HG02763 (cell line): ENCODE data around the gene PBLD.
A peak's percentile ranks its signal among the peaks of the same experiment; 100 is the strongest.

Experiments
- ATAC-seq: cut with Tn5 transposase; IDR thresholded peaks from one replicate; pipeline ENCODE4 v1.9.1; 2021; ENCODE audit warnings: mild to moderate bottlenecking, moderate library complexity; ENCODE audit not compliant: unreplicated experiment

Gene PBLD

DNA sequence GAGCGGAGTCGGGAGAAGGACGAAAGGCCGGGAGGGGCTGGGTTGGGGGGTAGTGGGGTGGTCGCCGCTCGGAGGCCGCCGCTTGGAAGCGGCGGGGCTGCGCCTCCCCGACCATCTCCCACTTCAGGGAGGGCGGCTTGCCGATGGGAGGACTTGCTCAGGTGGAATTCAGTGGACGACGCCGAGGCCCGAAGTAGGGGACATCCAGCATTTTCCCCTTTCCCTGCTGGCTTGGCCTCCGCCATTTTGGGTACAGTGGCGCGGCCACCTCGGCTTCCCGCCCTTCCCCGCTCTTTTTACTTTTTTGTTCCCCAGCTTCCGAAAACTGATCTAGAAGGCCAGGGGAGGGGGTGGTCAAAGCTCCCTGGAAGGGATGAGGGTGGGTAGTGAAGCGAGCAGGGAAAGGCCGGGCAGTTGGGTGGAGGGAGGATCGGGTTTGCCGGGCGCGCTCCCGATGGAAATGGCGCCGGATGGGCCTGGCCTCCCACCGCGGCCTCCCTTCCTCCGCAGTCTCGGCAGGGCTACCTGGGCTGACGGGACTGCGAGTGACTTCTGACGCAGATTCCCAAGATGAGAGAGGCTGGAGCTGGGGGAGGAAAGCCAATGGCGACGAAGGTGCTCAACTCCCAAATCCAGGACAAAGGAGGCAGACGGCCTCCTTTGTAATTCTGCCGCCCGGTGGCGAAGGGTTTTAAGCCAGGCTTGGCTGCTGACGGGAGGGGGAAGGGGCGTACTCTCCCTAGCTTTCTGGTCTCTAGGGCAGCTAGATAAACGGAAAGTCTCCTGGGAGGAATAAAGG is at the start of gene PBLD:
Gene PBLD (minus strand): TSS at position 670 of the 799 bp plus-strand sequence. CDS start 26,084 bp downstream, outside the sequence.
- peak; percentile 12 for ATAC-seq

DNA sequence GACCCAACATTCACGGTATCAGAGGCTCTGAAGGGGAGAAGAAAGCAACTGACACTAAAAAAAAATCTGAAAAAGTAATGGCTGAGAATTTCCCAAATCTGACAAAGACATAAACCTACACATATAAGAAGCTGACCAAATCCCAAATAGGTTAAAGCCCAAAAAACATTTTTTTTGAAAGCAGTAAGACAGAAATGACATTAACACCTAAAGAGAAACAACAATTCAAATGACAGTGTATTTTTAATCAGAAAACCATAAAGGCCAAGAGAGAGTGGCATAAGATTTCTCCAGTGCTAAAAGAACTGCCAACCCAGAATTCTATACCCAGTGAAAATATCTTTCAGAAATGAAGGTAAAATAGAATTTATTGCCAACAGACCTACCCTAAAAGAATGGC is 38.9 kb upstream of the PBLD start:
- no peak for ATAC-seq

DNA sequence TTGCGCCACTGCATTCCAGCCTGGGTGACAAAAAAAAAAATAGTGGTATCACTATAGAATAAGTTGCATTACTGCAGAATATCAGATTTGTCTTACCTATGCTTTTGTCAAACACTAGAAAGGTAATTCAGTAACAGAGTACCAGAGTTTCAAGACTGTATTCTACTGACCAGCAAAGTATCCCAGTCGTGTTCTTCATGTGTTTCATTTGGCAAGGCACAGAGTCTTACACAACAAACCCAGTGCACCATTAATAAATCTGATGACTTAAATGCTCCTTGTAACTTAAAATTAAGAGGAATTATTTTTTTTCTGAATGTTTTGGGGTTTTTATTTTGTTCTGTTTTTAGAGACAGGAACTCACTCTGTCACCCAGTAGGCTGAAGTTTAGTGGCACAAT is 34.4 kb upstream of the PBLD start:
- no peak for ATAC-seq

DNA sequence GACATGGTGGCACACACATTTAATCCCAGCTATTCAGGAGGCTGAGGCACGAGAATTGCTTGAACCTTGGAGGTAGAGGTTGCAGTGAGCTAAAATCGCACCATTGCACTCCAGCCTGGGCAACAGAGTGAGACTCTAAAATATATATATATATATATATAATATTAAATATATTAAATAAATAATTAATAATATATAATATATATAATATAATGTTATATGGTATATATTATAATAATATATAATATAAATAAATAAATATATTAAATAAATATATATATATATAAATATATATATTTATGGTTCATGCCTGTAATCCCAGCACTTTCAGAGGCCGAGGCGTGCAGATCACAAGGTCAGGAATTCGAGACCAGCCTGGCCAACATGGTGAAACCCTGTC is 33.9 kb upstream of the PBLD start:
- ATAC-seq, result no peak

DNA sequence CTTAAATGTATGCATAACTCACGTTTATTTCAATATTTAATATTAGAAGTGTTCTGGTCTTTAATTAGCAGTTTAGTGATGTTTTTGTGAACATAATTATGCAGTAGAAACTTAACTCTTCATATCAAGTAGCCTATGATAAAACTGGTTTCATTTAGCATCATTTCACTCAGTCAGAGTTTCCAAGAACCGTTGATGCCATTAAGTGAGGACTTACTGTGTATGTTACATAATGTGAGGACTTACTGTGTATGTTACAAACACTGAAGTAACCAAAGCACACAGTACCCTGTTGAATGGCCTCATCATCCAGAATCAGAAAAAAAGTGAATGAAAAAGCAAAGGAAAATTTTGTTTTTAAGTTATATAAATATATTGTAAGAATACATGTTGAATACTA is 32.9 kb upstream of the PBLD start:
- ATAC-seq, result no peak

DNA sequence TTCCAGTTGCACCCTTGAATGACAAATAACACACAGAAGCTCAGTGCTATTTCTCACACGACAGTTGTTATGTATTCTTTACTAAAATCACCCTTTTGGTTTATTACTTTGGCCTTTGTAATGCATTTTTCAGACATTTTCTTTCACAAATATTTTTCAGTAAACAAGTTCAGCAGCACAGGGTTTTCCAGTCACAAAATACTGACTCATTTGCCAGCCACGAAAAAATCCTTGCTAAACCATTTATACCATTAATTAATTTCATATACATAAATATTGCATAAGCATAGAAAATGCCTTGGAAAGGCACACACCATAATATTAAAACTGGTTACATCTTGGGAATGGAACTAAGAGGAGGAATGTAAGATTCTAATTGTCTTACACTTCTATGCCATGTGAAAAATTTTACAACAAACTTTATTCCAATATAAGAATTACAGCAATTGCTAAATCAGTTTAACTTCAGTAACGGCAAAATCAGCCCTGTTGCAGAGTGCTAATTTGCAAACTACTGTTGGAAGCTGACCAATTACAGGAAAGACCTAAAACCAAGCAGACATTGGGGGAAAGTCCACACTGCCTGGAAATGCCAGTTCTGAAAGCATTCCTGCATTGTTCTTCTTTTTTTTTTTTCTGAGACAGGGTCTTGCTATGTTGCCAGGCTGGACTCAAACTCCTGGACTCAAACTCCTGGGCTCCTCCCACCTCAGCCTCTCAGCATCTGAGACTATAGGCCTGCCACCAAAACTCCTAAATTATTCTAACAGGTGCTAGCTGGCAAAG is 31.6 kb upstream of the PBLD start:
- no peak for ATAC-seq

DNA sequence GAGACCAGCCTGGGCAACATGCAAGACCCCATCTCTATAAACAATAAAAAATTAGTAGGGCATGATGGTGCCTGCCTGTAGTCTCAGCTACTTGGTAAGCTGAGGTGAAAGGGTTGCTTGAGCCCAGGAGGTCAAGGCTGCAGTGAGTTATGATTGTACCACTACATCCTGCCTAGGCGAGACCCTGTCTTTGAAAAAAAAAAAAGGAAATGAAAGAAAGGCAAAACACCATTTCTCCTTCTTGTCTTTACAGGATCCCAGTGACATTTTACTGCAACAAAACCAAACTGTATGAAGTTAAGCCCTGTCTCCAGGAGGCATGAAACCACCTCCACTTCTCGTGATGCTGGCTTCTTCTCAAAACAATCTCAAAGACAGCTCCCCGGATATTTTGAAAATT is 29.9 kb upstream of the PBLD start:
- ATAC-seq, result no peak

DNA sequence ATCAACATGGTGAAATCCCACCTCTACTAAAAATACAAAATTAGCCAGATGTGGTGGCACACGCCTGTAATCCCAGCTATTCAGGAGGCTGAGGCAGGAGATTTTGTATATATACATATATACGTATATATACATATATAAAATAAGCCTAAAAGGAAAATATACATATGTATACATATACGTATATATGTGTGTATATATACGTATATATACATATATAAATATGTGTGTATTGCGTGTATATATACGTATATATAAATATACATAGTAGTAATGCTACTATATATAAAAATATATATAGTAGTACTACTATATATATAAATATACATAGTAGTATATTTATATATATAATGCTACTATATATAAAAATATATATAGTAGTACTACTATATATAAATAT is 26.5 kb upstream of the PBLD start:
- ATAC-seq, result no peak

DNA sequence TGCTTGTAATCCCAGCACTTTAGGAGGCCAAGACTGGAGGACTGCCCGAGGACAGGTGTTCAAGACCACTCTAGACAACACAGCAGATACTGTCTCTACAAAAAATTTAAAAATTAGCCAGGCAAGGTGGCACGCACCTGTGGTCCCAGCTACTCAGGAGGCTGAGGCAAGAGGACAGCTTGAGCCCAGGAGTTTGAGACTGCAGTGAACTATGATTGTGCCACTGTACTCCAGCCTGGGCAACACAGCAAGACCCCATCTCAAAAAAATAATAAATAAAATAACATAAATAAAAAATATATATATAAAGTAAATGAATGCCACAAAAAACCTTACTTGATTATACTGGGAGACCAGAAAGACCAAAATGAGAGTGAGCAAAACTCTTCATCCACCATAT is 20.8 kb upstream of the PBLD start:
- ATAC-seq, result no peak

DNA sequence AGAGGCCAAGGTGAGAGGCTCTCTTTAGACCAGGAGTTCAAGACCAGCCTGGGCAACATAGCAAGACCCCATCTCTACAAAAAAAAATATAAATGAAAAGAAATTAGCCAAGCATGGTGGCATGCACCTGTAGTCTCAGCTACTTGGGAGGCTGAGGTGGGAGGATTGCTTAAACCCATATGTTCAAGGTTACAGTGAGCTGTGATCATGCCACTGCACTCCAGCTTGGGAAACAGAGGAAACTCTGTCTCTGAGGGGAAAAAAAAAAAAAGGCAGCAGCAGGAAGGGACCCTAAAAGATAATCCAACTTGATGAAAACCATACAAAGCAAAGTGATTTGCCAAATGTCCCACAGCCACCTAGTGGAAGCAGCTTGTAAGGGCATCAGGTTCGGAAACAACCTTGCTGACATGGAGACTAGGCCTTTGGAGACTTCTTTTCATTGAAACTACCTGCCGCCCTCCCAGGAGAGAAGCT is 15.6 kb upstream of the PBLD start:
- ATAC-seq, result no peak

DNA sequence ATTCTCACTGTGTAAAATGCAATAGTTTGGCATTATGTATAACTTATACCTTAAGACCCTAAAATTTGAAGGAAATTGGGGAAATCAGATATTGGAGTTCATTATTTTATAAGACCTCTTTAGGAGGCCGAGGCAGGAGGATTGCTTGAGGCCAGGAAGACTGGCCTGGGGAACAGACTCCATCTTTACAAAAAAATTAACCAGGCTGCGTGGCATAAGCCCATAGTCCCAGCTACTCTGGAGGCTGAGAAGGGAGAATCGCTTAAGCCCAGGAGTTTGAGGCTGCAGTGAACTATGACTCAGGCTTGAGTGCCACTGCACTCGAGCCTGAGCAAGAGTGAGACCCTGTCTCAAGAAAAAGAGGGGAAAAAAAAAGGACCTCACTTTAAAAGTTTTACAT is 14.0 kb upstream of the PBLD start:
- no peak for ATAC-seq

DNA sequence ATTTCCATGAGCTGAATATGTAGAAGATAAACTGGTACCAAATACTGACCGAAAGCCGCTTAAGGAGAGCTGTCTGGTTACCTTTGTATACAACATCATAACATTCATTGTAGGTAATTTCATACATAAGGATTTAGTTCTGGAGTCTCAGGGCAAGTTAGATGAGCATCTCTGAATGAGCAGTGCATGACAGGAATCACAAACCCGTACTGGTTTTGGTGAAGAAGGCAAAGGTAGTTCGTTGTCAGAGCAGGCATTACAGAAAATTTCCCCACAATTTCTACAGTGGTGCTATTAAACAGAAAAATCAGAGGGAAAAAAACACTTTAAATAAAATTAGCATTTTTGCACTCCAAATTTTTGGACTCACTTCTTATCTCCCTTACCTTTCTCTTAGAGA is 12.9 kb upstream of the PBLD start:
- ATAC-seq, result no peak

DNA sequence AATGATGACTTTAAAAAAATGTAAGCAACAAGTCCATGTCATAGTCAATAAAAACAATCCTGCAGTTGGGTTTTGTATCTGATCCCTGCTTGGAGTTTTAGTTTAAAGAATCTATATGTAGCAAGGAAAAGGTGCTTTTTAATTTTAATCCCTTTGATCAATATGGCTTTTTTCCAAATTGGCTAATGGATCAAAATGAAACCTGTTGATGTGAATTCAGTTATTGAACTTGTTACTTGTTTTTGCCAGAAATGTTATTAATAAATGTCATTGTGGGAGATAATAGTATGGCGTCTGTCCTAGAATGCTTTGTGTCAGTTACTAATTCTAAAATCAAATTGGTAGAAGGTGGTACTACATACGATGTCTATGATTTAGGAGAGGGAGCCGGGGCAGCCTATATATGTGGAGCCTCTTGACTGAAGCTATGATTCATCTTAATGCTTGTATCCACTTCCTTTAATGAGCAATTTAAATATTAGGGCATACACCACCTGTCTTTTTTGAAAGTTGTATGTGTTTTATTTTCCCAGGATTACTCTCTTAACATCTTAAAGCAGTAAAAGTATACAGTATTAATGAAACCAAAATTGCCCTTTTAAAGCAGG is 10.3 kb upstream of the PBLD start:
- ATAC-seq, result no peak

DNA sequence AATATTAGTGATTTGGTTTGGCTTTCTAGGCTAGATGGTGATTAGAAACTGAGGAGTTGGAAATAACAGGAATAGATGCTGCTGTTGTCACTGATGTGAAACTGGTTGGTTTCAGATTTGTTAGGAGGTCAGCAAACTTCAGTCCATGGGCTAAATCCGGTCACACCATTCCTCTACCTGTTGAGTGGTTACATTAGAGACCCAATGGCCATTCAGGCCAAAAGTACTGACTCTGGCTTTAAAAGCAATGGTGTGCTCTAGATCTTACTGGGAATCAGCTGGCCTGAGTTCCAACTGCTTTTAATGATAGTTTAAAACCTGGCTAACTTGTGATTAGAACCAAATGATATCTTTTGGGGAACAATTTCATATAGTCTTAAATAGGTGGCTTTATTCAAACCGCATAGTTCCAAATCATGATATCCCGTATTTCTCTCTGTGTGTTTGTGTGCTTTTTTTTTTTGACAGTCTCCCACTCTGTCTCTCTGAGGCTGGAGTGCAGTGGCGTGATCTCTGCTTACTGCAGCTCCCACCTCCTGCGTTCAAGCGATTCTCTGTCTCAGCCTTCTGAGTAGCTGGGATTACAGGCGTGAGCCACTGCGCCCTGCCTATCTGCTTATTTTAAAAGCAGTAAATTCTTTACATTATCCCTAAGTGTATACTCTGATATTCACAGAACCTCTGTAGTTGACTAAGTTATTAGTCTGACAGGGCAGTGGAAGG is 7.8 kb upstream of the PBLD start:
- no peak for ATAC-seq

DNA sequence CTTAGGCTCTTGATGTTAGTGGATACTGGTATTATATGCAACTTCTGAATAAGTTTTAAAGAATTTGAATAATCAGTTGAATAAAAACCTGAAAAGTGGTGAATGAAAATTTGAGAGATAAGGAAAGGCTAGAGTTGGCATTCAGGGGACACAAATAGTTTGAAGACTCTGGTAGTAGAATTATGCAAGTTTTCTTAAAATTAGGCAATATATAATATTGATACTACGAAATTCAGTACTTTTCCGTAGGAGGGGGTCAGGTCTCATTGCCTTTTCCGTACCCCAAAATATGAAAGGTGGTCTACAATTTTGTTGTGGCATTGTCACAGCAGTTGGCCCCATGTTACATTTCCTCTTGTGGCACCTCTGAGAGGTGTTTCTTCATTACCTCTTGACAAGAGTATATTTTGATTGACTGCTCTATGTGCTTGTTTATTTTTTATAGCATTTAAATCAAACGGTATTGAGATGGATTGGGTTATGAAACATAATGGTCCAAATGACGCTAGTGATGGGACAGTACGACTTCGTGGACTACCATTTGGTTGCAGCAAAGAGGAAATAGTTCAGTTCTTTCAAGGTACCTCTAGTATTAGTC is 4.1 kb upstream of the PBLD start:
- no peak for ATAC-seq

DNA sequence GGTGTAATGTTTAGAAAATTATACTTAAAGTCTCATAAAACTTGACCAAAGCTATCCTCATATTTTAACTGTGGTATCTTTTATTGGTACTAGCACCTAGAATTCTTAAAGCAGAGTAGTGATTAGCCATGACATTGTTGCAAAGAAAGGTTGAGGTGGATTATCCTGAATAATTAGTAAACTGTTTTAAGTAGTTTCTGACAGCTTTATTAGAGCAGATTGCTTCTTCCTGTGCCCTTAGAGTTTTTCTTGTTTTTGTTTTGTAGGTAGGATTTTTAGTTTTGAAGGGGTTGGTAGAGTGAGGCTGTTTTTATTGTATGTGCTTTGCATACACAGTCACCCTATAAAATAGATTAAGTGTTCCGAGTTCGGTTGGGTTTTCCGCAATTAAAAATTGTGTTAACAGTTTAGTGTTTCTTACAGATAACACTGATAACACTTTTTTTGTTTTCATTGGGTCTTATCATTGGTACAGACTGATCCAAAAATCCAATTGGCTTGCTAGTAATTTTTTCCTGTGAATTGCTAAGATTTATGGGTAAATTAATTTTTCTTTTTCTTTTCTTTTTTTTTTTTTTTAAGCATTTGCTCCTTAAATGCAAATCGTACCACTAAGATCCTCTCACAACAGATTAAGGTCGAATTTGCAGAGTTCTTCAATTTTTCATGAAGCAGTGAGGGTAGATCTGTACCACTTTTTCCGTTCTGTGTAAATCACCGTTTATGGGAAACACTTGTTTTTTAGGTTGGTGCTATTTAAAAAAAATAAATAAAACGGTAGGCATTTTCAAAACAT is 2.1 kb upstream of the PBLD start:
- no peak for ATAC-seq

DNA sequence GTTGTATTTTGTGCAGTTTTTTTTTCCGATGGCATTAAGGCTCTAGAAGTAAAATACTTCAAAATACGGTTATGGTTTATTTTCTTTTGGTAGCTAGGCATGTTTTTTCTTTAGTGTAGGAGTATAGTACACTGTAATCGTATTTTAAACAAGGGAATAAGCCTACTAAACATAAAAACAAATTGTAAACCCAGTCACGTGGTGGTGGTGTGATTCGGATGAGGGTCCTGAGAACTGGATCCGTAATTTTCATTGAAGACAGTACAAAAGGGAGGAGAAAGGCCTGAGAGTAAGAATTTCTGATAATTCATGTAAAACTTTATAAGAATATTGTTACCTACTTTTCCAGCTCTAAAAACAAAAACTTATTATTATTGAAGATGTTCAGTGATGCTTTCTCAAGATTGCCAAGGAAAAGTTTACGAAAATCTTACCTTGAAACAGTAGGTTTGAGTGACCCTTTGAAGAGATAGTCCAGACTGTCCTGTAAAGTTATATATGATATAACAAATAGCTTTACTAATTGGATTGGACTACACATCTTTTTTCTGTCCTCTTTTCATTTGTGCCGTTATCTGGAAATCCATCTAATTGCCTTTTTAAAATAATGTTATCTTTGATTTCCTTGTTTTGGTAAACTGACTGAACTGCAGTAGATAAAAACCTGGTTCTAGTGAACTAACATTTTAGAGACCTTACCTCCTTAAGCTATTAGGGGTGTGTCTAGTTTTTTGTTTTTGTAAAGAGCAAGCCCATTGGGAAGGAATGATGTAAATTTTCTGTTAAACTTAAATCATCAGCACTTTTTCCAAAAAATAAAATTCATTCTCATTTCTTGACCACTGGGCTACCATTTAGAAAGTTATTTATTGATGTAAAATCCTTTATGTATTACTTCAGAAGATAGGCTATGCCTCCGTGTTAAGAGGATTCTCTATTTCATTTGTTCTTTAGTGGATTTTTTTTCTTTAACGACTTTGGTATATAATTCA is 1.0 kb upstream of the PBLD start:
- no peak for ATAC-seq

DNA sequence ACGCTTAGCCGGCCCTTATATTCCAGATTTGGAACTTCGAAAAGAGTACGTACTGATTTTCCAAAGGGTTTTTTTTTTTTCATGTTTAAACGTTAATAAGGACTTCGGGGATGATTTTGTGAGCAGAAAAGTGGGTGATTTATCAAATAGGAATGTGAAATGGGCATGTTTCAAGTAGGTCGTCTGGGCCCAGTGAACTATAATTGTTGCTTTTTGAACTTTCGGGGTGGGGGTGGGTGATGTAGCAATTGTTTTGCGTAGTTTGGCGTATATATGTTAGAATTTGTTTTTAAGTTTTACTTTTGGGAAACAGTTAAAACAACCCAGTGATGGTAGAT is 299 bp upstream of the PBLD start:
- ATAC-seq, result no peak
